ENCODE results near the gene BRSK2. TPM values are rescaled to one million over a fixed set of nuclear protein-coding genes. Genes with fewer than 3 reads are reported as not detected.

The BRSK2 gene
- total and polyA plus RNA-seq, 2 of the 4 experiments (the other 2 are of a cell fraction): 0.18 to 0.62 TPM

GRCh38 chr11:1494650-1495049 lies 104.9 kb downstream of the BRSK2 start:
- in situ Hi-C loops (cut with MboI; ENCODE audit: low sequenced_read_pairs) (no loop called here), dilution Hi-C loops (cut with HindIII; ENCODE audit: low sequenced_read_pairs, unreplicated experiment) (no loop called here), intact Hi-C loops (cut with micrococcal nuclease) (no loop called here)
- Histone ChIP-seq H3K4me2 (ENCODE audit: low read depth, low read length) (no peak overlapping the region), H2BK20ac (ENCODE audit: low read depth, low read length) (no peak overlapping the region), H4K8ac (ENCODE audit: low read depth in 2 of 2, low read length in 2 of 2) (no peak overlapping the region), H2BK5ac (ENCODE audit: low read depth, low read length, poor library complexity, severe bottlenecking) (no peak overlapping the region), H3K9me3 (ENCODE audit: control insufficient read depth, insufficient read depth, low read length) (no peaks in the 10 kb centered on the region), H3K14ac (replicated peaks; ENCODE audit: low read depth, low read length) (no peak overlapping the region), H3K18ac (ENCODE audit: low read depth, low read length) (no peak overlapping the region), H3K4me1 (ENCODE audit: control insufficient read depth, insufficient read depth, low read length) (no peaks in the 10 kb centered on the region), H3K23ac (ENCODE audit: low read depth, low read length) (no peak overlapping the region), H3K56ac (ENCODE audit: extremely low read depth, insufficient read depth, low read length) (no peak overlapping the region), H3K27me3 (ENCODE audit: control insufficient read depth, insufficient read depth, low read length) (no peaks in the 10 kb centered on the region), H4K5ac (ENCODE audit: low read depth, low read length) (no peak overlapping the region), H3K9me1 (ENCODE audit: insufficient read depth, low read length) (peaks cover 25% of the 10 kb centered on the region), H2BK120ac (ENCODE audit: low read depth, low read length) (no peak overlapping the region), H3K79me1 (ENCODE audit: low read depth in 1 of 2, low read length in 2 of 2) (peaks cover 46 to 66% of the 10 kb centered on the region in 2 experiments), H3K36me3 (ENCODE audit: control insufficient read depth, insufficient read depth, low read length) (no peaks in the 10 kb centered on the region; the same call in 1 of the 2 replicates), H3K4ac (ENCODE audit: low read depth, low read length) (no peak overlapping the region), H3K4me3 (ENCODE audit: insufficient read depth, low read depth, low read length) (no peak overlapping the region), H2AK9ac (replicated peaks; ENCODE audit: low read depth, low read length, poor library complexity) (no peak overlapping the region), H2AK5ac (ENCODE audit: low read depth, low read length) (no peak overlapping the region), H4K20me1 (ENCODE audit: insufficient read depth, low read length) (peaks cover 78% of the 10 kb centered on the region), H3K27ac (ENCODE audit: insufficient read depth, low read length) (no peak overlapping the region), H2BK15ac (ENCODE audit: low read depth, low read length) (no peak overlapping the region), H4K91ac (ENCODE audit: insufficient read depth, low read depth, low read length) (no peak overlapping the region), H2AFZ (replicated peaks; ENCODE audit: low read length, poor library complexity) (no peak overlapping the region), H3K9ac (ENCODE audit: low read depth, low read length) (no peak overlapping the region)
- ChIA-PET CTCF (no interaction called here), POLR2A (ENCODE audit: unreplicated experiment) (no interaction called here)
- no peak for TF ChIP-seq NFE2L2 (IDR thresholded peaks at IDR 0.05; ENCODE audit: low read depth, low read length)
- DNase-seq: no peak
- no peak for ATAC-seq (ENCODE audit: low read depth)
- BruUV-seq (replicated peaks): no TSS peak
- no CpG with 5 or more reads among the region's 3 CpGs for WGBS, 2 experiments (ENCODE audit: extremely low coverage in 2 of 2, insufficient read length in 1 of 2)

All from IMR-90 (cell line).